ENCODE data around the gene TUBGCP3.

TUBGCP3 gene

DNA sequence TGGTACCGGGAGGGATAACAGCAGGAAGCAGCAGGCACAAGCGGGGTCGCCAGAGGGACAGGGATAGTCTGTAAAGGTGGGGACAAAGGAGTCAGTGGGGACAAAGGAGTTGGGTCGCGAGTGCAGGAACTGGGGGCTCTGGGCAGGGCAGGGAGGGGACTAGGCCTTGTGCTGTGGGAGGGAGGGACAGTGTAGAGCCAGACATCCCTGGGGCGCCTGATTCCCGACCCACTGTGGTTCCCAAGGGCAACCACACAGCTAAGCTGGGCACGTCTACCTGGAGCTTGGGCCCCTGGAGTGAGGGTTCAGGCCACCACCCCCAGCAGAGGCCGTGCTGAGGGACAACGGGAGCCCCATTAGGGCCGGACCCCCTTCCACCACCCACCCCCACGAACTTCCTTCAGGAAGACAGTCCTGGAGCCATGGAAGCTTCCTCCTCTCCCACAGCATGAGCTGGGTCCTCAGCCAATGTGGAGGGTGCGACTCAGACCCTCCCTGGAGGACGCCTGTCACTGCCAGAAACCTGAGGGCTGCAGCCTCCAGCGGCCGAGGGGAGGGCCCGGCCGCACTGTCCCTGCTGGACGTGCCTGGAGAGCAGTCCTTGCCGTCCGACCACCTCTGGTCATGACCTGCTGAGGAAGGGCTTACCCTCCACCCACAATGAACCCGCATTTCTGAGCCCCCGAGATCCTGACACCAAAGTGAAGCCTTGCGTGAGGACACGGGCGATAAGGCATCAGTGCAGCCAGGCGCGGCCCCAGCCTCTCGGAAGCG, 133.9 kb downstream of the TUBGCP3 start:
- H3K79me2 ChIP-seq (ENCODE audit: insufficient read depth, low read length) = no peaks in the 10 kb centered on the region
- H3K9me3 ChIP-seq (ENCODE audit: low read length) = no peaks in the 10 kb centered on the region
- no peak overlapping the region for H2AFZ ChIP-seq (ENCODE audit: low read length)
- H4K20me1 ChIP-seq (ENCODE audit: insufficient read depth, low read length) = no peaks in the 10 kb centered on the region
- H3K4me3 ChIP-seq (ENCODE audit: low read depth, low read length, poor library complexity, severe bottlenecking) = no peak overlapping the region
- peaks cover 12% of the 10 kb centered on the region for H3K4me1 ChIP-seq (ENCODE audit: insufficient read depth, low read length, severe bottlenecking)
- no peaks in the 10 kb centered on the region for H3K36me3 ChIP-seq (ENCODE audit: insufficient read depth, low read length)
- H3K27me3 ChIP-seq (ENCODE audit: insufficient read depth, low read length) = peaks cover 12% of the 10 kb centered on the region; the same call in 1 of the 2 replicates
- no peaks in the 10 kb centered on the region for H3F3A ChIP-seq (ENCODE audit: insufficient read depth, low read length)
- H3K4me2 ChIP-seq (ENCODE audit: low read length) = no peak overlapping the region
- H3K9ac ChIP-seq (ENCODE audit: low read length) = no peak overlapping the region
- H3K27ac ChIP-seq (ENCODE audit: low read depth, low read length, poor library complexity, severe bottlenecking) = no peak overlapping the region
- no peak for TF ChIP-seq EZH2 (IDR thresholded peaks at IDR 0.05; ENCODE audit: borderline replicate concordance, low read length)
- TF ChIP-seq, protein P1, sequence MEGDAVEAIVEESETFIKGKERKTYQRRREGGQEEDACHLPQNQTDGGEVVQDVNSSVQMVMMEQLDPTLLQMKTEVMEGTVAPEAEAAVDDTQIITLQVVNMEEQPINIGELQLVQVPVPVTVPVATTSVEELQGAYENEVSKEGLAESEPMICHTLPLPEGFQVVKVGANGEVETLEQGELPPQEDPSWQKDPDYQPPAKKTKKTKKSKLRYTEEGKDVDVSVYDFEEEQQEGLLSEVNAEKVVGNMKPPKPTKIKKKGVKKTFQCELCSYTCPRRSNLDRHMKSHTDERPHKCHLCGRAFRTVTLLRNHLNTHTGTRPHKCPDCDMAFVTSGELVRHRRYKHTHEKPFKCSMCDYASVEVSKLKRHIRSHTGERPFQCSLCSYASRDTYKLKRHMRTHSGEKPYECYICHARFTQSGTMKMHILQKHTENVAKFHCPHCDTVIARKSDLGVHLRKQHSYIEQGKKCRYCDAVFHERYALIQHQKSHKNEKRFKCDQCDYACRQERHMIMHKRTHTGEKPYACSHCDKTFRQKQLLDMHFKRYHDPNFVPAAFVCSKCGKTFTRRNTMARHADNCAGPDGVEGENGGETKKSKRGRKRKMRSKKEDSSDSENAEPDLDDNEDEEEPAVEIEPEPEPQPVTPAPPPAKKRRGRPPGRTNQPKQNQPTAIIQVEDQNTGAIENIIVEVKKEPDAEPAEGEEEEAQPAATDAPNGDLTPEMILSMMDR (IDR thresholded peaks at IDR 0.05; ENCODE audit: low read length) = no peak
- H3K9me2 ChIP-seq (ENCODE audit: low read depth, low read length) = no peaks in the 10 kb centered on the region

- Histone ChIP-seq H3K9ac (ENCODE audit: low read length) (no peak overlapping the region), H3K9me2 (ENCODE audit: low read depth, low read length) (no peaks in the 10 kb centered on the region), H3K4me2 (ENCODE audit: low read length) (no peak overlapping the region), H2AFZ (ENCODE audit: low read length) (no peak overlapping the region), H3K79me2 (ENCODE audit: insufficient read depth, low read length) (no peaks in the 10 kb centered on the region), H3K27ac (ENCODE audit: low read depth, low read length, poor library complexity, severe bottlenecking) (no peak overlapping the region), H3K27me3 (ENCODE audit: insufficient read depth, low read length) (peaks cover 12% of the 10 kb centered on the region; the same call in 1 of the 2 replicates), H3K9me3 (ENCODE audit: low read length) (no peaks in the 10 kb centered on the region), H3K36me3 (ENCODE audit: insufficient read depth, low read length) (no peaks in the 10 kb centered on the region), H4K20me1 (ENCODE audit: insufficient read depth, low read length) (no peaks in the 10 kb centered on the region), H3F3A (ENCODE audit: insufficient read depth, low read length) (no peaks in the 10 kb centered on the region), H3K4me1 (ENCODE audit: insufficient read depth, low read length, severe bottlenecking) (peaks cover 12% of the 10 kb centered on the region), H3K4me3 (ENCODE audit: low read depth, low read length, poor library complexity, severe bottlenecking) (no peak overlapping the region)
- TF ChIP-seq, protein P1 (IDR thresholded peaks at IDR 0.05; ENCODE audit: low read length) = no peak
- TF ChIP-seq EZH2 (IDR thresholded peaks at IDR 0.05; ENCODE audit: borderline replicate concordance, low read length) = no peak
Observed at GRCh38 chr13:112453207-112453829, 134.6 kb downstream of the TUBGCP3 start.

GRCh38 chr13:112452380-112453206, 135.4 kb downstream of the TUBGCP3 start:
- H3K27me3 ChIP-seq (ENCODE audit: insufficient read depth, low read length) = peaks cover 12% of the 10 kb centered on the region; the same call in 1 of the 2 replicates
- no peak overlapping the region for H3K4me2 ChIP-seq (ENCODE audit: low read length)

More at GRCh38 chr13:112452380-112453206, 135.4 kb downstream of the TUBGCP3 start:
- Histone ChIP-seq H3K27ac (ENCODE audit: low read depth, low read length, poor library complexity, severe bottlenecking) (no peak overlapping the region), H3F3A (ENCODE audit: insufficient read depth, low read length) (no peaks in the 10 kb centered on the region), H3K9me2 (ENCODE audit: low read depth, low read length) (no peaks in the 10 kb centered on the region), H3K4me1 (ENCODE audit: insufficient read depth, low read length, severe bottlenecking) (peaks cover 7% of the 10 kb centered on the region), H3K4me3 (ENCODE audit: low read depth, low read length, poor library complexity, severe bottlenecking) (no peak overlapping the region), H3K9ac (ENCODE audit: low read length) (no peak overlapping the region), H2AFZ (ENCODE audit: low read length) (no peak overlapping the region), H4K20me1 (ENCODE audit: insufficient read depth, low read length) (no peaks in the 10 kb centered on the region), H3K36me3 (ENCODE audit: insufficient read depth, low read length) (no peaks in the 10 kb centered on the region), H3K9me3 (ENCODE audit: low read length) (no peaks in the 10 kb centered on the region), H3K79me2 (ENCODE audit: insufficient read depth, low read length) (no peaks in the 10 kb centered on the region)
- no peak for TF ChIP-seq EZH2 (IDR thresholded peaks at IDR 0.05; ENCODE audit: borderline replicate concordance, low read length)
- TF ChIP-seq, protein P1 (IDR thresholded peaks at IDR 0.05; ENCODE audit: low read length) = no peak

Measured in OCI-LY1 (cell line).